G401.6 (cell line): Measurements from ENCODE around the gene TMPRSS3.

Experiments used
- FAIRE-seq: peaks from 2 replicates; lab custom pipeline; 2012; peaks lifted over from hg19 to GRCh38; lab: Jason Lieb, UNC

The TMPRSS3 gene

DNA sequence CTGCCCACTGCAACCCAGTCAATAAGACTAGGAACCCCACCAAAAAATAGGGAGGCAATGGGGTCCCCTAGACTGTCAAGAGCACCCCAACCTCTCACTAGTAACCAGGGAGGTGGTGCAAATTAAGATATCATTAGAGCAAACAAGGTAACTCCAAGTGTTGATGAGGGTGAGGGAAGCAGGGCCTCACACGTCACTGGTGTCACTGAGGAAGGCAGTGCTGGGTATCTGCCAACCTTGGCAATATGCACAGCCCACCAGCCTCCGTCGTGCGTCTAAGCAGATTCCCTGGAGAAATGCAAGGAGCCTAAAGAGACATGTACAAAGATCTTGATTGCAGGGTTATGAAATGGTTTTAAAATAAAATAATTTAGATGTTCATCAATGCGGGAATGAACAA lies 11.6 kb upstream of the TMPRSS3 start:
- FAIRE-seq: no peak

DNA sequence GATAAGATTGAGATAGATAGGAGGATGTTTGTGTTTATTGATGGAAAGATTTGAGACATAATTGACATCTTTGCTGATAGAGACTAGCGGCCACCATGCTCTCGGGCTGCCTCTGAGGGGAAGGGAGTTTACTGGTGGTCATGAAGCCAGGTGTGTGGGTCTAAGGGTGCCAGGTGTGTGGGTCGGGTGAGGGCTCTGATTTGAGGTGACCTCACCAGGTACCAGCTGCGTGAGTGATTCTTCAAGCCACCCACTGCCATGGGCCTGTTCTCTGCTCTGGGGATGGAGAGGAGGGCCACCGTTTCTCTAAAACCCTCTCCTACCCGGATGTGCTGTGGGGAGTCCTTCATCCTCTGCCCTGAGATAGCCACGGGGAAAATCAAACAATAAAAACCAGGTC lies 11.0 kb upstream of the TMPRSS3 start:
- FAIRE-seq: no peak

DNA sequence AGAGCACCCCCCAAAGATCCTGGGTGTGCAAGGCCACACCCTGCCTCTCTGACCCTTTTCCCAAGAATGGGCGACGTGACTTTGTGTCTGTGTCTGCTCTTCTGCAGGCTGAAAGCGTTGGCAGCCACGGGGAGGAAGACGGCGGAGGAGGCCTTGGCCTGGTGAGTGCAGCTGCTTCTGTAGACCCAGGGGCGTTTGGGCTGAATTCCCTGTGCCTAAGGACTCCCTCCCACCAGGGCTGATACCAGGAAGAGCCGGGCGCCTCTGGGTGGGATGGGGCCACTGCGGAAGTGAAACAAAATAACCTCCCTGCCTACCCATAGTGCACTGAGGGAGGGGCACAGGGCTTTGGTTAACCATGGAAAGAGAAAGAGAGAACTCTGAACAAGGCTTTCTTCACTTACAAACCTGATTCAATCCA lies 10.4 kb upstream of the TMPRSS3 start:
- FAIRE-seq: no peak

DNA sequence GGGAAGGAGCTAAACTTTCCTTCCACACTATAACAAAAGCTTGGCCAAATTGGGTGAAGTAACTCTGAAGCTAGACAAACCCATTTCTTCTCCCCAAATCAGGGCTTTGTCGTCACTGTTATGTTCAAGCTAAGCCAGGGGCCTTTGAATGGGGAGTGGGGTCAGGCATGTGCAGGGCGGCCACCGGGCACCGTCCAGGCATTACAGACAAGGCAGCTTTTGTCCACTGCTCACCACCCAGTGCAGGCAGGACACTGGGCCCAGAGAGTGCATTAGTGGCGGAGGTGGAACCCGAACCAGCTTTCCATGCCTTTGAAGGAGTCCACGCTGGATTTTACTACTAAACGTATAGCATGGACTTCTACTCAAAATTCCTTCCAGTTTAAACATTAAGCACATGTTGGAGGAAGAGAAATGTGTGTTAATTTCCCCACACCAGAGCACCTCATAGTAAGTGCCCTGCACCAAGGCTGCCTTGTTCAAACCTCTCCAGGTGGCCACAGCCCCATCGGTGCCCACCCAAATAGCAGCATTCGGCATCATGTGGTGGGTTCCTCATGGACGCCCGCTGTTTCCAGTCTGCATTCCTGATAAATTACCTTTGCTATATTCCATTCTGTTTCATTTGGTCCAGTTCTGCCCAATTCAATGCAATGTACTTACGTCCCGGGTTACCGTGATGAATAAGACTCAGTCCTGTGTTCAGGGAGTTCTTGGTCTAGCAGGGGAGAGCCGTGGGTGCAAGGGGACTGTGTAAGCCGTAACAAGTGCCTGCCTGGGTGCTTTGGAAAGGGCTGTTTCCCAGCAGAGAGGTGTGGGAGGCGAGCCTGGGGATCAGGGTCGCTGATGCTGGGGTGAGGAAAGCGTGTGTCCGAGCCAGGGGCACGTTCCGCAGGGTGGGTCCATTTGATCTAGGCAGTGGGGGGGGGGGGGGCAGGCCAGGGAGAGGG lies 9.5 kb upstream of the TMPRSS3 start:
- no peak for FAIRE-seq

DNA sequence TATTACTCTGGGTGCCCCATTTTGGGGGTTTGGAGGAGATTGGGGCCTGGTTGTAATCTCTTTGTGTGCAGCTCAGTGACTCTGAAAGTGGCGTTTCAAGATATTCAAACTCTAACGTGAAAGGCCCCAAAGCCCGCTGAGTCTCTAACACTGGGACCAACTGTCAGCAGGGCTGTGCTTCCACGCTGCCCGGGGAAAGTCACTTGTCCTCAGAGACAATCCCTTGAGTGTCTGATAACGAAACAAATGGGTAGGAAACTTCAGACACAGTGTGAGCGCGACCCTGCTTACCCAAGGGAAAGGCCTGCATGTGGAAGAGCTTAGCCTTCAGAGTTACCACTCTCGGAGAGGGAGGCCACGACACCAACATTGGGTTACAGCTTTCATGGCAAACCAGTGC lies 8.7 kb upstream of the TMPRSS3 start:
- FAIRE-seq: no peak

DNA sequence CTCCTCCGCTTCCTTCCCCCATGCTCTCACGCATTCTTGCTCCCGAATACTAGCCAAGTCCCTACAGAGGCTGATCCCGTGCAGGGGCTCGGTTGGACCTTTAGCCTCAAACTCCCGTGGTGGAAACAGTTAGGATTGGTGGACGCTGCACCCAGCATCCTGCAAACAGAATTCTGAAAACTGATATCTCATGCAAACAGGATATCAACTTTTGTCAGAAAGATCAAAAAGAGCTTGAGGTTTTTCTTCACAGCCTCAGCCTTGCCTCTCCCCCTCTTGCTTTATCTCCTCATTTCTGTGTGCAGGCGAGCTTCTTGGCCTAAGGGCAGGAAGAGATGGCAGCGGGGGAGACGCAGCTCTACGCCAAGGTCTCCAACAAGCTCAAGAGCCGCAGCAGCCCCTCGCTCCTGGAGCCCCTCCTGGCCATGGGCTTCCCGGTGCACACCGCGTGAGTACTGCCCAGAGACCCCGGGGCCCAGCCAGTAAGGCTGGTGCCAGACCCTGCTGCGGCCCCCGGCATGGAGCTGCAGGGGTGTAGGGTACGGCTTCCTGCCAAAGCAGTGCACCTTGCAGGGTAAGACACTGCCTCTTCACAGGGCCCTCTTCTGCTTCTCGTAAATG lies 7.9 kb upstream of the TMPRSS3 start, which contains the start of gene UBASH3A:
Gene UBASH3A, plus strand, starts transcription at position 292 of the 621 bp plus-strand sequence. Its CDS starts 44 bp downstream, at position 336.
- no peak for FAIRE-seq

DNA sequence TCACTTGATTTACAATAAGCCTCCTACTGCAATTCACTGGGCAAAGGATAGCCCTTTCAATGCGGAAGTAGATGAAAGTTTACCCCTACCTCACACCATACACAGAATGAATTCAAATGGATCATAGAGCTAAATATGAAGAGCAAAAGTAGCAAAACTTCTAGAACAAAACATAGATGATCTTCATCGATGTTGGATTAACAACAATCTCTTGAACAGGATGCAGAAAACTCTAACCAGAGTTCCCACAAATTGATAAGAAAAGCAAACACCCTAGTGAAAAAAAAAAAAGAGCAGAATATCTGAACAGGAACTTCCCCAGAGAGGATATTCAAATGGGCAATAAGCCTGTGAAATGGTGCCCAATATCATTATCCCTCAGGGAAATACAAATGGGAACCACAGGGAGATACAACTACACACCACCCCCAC lies 6.0 kb upstream of the TMPRSS3 start:
- no peak for FAIRE-seq

DNA sequence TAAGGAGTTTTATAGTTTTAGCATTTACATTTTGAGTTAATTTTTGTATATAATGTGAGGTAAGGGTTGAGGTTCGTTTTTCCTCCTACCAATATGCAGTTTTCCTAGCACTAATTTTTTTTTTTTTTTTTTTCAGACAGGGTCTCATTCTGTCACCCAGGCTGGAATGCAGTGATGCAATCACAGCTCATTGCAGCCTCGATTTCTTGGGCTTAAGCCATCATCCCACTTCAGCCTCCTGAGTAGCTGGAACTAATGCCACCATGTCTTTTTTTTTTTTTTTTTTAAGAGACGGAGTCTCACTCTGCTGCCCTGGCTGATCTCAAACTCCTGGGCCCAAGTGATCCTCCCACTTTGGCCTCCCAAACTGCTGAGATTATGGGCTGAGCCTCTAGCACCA lies 5.3 kb upstream of the TMPRSS3 start:
- FAIRE-seq: no peak

DNA sequence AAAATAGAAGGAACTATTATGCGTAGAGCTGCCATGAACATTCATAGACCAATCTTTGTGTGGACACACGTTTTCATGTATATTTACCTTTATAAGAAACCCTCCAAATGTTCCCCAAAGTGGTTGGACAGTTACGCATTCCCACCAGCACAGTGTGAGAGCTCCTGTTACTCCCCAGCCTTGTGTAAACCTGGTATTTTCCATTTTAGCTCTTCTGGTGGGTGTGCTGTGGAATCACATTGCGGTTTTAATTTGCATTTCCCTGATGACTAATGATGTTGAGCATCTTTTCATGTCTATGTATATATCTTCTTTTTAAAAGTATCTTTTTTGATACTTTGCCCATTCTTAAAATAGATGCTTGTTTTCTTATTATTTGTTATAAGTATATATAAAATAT lies 4.7 kb upstream of the TMPRSS3 start:
- FAIRE-seq: no peak

DNA sequence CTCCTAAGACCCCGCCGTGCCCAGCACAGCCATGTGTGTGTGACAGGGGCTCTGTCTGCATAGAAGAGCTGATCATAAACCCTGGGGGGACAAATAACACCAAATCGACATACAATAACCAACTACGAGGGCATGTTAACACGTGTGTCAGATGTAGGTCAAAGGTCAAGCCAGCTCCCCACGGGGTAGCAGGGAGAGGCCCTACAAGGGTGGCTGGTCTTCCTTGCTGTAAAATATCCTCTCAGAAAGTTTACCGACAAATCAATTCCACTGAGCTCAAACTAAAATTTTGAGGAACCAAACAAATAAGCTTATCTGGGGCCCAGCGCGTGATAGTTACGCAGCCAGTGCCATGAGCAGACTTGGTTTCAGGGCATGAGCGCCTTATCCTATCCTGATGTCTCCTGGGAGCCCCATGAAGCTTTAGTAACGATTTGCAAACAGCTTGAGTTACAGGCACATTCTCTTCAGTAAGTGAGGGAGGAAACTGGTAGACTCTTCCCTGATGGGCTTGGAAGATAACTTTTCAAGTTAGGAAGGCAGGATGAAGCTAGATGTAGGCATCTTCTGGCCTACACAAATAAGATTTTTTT lies 2.7 kb upstream of the TMPRSS3 start:
- FAIRE-seq: no peak

DNA sequence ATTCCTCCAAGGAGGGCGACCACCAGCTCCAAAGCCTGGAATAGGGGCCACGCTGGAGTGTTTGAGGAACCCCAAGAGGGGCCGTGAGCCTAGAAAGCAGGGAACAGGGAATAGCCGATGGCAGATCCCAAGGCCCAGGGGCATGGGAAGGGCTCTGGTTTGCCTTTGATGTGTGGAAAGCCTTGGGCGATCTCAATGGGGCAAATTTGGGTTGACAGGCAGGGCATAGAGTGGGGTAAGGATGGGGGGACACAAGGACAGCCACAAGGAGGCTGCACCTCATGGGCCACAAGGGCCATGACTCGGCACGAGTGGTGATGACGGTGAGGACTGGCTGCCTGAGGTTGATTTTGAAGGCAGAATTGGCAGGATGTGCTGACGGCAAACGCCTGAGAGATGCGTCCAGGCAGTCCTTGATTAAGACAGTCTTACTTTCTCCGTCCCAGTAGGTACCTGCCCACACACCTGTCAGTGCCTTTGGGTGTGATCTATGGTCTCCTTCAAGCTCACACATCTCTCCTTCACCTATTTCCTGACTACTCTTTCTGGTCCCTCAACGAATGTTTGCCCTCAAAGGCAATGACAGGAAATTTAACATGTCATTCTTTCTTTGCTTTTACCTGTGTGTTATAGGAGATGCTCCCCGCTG lies 2.0 kb upstream of the TMPRSS3 start:
- no peak for FAIRE-seq

DNA sequence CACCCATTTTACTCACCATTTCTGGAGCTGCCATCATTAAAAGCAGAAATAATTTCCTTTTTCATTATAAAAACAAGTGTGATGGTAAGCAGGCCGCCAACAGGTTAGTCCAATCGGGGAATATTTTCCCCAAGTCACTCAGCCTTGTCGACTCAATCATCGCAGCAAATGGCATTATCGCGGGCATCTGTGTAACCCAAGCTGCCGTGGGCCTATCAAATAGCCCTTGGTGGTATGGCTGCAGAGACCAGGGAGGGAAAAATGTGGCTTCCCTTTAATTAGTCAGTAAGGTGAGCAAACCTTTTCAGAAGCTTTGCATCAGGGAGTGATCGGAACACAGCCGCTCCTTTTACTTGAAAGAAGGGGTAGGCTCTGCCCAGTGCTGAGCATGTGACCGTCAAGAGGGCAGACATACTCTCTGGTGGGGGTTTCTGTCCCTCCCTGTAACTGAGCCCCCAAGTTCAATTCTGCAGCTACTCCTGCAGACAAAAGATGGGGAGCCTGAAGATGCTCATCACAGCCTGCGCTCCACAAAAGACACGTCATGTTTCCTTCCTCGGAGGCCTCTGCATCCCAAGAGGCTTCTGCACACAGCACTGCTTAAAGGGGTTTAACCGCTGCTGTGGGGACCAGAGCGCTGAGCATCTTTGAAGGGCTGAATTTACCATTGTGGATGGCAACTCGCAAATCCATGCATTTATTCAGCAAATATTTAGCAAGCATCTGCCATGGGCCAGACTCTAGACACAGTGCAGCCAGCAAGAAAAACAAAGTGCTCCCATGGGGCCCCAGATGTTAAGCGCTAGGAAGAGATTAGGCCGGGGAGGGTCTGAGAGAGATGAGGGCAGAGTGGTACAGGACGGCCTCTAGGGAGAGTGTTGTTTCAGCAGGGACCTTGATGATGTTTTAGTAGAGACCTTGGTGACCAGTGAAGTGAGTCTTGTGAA lies 1.2 kb upstream of the TMPRSS3 start:
- no peak for FAIRE-seq

DNA sequence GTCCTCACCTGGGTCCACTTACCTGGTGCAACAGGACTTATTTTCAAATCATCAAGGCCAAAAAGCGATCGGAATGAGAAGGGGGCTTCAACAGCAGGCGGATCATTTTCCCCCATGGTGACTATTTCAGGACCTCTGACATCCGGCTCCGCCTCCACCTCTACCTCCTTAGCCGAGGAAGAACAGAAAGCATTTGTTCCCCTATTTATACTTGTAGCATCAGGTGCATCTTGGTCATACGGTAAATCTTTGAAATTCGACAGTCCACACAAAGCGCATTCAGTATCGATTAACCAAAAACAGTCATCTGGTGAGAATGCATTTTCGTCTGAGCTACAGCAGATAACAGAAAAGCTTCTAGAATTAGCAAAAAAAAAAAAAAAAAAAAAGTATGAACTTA lies 550 bp downstream of the TMPRSS3 start:
- FAIRE-seq: no peak

DNA sequence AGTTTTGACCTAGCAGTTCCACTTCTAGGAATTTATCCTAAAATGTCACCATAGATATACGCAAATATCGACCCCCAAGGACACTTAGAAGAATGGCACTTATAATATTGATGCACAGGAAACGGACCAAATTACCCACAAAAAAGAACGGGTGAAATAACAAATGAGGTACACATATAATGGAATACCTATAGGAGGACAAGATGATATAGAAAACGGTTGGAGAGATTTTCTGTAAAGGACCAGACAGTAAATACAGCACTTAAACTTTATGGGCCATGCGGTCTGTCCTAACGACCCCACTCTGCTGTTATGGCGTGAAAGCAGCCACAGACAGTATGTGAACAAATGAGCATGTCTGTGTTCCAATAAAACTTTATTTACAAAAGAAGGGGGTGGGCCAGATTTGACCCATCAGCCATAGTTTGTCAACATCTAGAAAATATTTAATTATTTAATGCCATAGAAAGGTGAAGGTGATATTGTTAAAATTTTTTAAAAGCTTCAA lies 2.4 kb downstream of the TMPRSS3 start:
- FAIRE-seq: no peak

DNA sequence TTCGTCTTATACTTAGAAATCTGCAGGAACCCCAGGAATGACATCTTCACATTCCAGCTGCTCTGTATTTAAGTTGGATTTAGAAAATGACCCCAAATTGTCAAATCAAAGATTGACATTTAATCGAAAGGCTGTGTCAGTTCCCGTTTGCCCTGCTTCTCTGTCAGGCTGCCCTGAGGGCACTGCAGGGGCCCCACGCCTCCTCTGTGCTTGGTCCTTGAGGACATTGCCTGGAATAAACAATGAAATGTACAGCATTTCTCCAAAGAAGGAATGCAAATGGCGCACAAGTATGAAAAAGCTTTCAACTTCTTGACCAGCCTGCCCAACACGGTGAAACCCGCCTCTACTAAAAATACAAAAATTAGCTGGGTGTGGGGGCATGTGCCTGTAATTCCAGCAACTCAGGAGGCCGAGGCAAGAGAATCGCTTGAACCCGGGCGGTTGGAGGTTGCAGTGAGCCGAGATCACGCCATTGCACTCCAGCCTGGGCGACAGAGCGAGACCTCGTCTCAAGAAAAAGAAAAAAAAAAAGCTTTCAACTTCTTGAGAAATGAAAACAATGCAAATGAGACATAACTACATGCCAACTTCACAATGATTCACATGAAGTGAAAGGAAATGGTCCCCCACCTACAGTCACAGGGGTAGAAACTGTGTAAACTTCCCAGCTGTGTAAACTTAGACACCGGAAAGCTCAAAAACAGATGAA lies 3.0 kb downstream of the TMPRSS3 start:
- no peak for FAIRE-seq

DNA sequence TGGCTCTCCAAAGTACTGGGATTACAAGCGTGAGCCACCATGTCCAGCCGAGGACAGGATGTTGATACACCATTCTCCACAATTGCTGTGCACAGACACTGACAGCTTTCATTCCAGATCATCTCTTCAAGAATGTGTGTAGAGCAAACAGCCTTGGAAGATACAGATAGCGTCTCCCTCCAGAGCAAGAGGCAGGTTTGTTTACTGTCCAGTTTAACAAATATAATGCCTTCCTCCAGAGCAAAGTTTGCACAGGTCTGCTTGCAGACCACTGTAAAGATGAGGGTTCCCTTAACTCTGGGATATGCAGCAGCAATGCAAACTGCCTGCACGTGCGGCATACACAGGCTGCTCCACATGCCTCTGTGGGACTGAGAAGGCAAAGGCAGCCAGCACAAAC lies 4.6 kb downstream of the TMPRSS3 start:
- FAIRE-seq: no peak

DNA sequence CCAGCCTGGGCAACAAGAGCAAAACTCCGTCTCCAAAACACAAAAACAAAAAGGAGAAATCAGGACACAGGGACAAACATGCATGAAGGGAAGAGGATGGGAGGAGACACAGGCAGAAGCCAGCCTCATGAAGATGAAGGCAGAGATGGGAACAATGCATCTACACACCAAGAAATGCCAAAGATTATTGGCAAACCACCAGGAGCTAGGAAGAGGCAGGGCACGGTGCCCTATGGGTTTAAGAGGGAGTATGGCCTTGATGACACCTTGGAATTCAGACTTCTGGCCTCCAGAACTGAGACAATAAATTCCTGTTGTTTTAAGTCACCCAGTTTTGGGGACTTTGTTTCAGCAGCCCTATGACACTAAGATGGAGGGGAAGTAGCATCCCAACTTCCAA lies 5.2 kb downstream of the TMPRSS3 start:
- no peak for FAIRE-seq

DNA sequence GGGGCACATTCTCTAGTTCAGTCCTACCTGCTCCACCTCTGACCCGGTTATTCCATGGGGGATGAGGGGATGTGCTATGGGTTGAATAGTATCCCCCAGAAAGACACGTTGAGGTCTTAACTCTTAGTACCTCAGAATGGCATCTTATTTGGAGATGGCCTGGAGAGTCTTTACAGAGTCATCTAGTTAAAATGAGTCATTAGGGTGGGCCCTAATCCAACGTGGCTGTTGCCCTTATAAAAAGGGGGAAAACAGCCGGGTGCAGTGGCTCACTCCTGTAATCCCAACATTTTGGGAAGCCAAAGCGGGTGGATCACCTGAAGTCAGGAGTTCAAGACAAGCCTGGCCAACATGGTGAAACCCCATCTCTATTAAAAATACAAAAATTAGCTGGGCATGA lies 5.7 kb downstream of the TMPRSS3 start:
- no peak for FAIRE-seq

DNA sequence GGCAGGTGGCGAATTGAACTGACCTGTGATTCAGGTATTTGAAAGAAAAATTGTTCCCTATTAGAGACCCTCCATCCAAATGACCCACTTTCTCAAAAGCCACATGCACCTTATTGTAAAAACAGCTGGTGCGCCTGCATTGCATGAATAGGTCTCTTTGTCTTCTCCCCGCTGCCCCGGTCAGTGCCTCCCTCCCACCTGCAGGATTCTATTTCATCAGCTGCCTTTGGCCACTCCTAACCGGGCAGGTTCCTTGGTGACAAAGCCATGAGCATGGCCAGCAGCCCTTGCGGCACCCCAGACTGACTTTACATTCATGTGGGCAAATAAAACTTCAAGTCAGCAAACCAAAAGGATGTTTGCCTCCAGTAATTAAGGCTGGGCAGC lies 6.4 kb downstream of the TMPRSS3 start:
- no peak for FAIRE-seq

DNA sequence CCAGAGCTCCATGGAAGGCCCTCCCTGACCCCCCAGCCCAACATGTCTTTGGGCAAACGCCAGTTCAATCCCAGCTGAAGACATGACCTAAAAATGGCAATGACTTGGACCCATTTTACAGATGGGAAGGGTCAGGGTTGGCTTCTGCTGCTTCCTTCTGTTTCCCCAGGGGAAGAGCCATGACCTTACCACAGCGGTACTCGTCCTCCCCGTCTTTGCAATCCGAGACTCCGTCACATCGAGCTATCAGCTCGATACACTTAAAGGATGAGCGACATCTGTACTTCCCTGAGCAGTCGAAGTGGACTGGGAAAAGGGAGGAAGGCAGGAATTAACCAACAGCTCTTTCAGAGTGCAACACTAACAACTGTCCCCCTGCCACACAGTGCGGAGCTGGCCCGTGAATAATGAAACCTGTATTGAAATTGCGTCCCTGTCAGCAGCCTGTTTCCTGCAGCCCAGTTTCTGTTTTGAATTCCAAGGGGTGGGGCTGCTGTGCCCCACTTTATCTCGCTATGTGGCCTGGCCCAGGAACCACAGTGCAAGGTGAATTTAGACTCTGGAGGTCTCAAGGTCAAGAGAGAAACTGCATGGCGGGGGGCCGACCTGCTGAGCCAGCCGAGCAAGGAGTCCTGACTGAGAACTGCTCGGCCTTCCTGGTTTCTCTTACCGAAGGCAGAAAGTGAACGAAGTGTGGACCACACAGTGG lies 7.0 kb downstream of the TMPRSS3 start:
- no peak for FAIRE-seq
